GM23338 (cell line): Measurements from ENCODE around the gene RC3H2. TPM values are rescaled to one million over a fixed set of nuclear protein-coding genes. Genes with fewer than 3 reads are reported as not detected.
A peak's percentile ranks its signal among the peaks of the same experiment; 100 is the strongest.

Experiments
- ATAC-seq: fragments of 200-7000 bp; cut with Tn5 transposase; 3 replicates; pipeline ENCODE4 v1.9.1; 2020
- DNase-seq: peaks from one replicate; pipeline ENCODE4 v3.0.0-alpha.2; 2015; ENCODE audit warnings: low spot score
- H2AFZ ChIP-seq: fragments of 200-600 bp; sonication (generic); 2 replicates; pipeline ENCODE4 v1.8.0; 2016; ENCODE audit warnings: antibody characterized with exemption, mild to moderate bottlenecking, moderate library complexity
- H3F3A ChIP-seq: fragments of 200-600 bp; sonication (generic); replicated peaks from 2 replicates; pipeline ENCODE4 v1.8.0; 2017; ENCODE audit warnings: antibody characterized with exemption, mixed run types, low read depth
- H3K27ac ChIP-seq: fragments of 200-600 bp; sonication (generic); 2 replicates; pipeline ENCODE4 v1.6.1; 2016; ENCODE audit warnings: low read depth
- H3K27me3 ChIP-seq: fragments of 200-600 bp; sonication (generic); 2 replicates; pipeline ENCODE4 v1.8.0; 2016; ENCODE audit warnings: mild to moderate bottlenecking, mixed run types, moderate library complexity; ENCODE audit not compliant: insufficient read depth
- H3K36me3 ChIP-seq: fragments of 200-600 bp; sonication (generic); 2 replicates; pipeline ENCODE4 v1.8.0; 2016; ENCODE audit warnings: mild to moderate bottlenecking; ENCODE audit not compliant: insufficient read depth
- H3K4me1 ChIP-seq: fragments of 200-600 bp; sonication (generic); 2 replicates; pipeline ENCODE4 v1.8.0; 2016; ENCODE audit warnings: mild to moderate bottlenecking, moderate library complexity; ENCODE audit not compliant: insufficient read depth
- H3K4me2 ChIP-seq: fragments of 200-600 bp; sonication (generic); 2 replicates; pipeline ENCODE4 v1.7.1; 2017; ENCODE audit warnings: mixed run types
- H3K4me3 ChIP-seq: fragments of 200-600 bp; sonication (generic); 2 replicates; pipeline ENCODE4 v1.6.1; 2016; ENCODE audit warnings: mixed run types
- H3K79me2 ChIP-seq: fragments of 200-600 bp; sonication (generic); replicated peaks from 2 replicates; pipeline ENCODE4 v1.8.0; 2017; ENCODE audit warnings: mild to moderate bottlenecking; ENCODE audit not compliant: insufficient read depth
- H3K9me2 ChIP-seq: fragments of 200-600 bp; sonication (generic); 2 replicates; pipeline ENCODE4 v1.8.0; 2017; ENCODE audit not compliant: insufficient read depth
- H4K20me1 ChIP-seq: fragments of 200-600 bp; sonication (generic); replicated peaks from 2 replicates; pipeline ENCODE4 v1.8.0; 2017; ENCODE audit warnings: mild to moderate bottlenecking; ENCODE audit not compliant: insufficient read depth
- H3K27ac Mint-ChIP-seq: 2 replicates; pipeline ENCODE4 v1.8.0; 2020; ENCODE audit warnings: inconsistent platforms, mild to moderate bottlenecking, moderate library complexity, mixed read lengths
- H3K27me3 Mint-ChIP-seq: 3 replicates; pipeline ENCODE4 v1.8.0; 2022; ENCODE audit warnings: low read depth, mild to moderate bottlenecking, moderate library complexity, mixed read lengths, inconsistent platforms; ENCODE audit not compliant: insufficient read depth, poor library complexity
- H3K36me3 Mint-ChIP-seq: 3 replicates; pipeline ENCODE4 v1.8.0; 2021; ENCODE audit warnings: low read depth, mild to moderate bottlenecking, inconsistent platforms, moderate library complexity, mixed read lengths
- H3K4me1 Mint-ChIP-seq: 3 replicates; pipeline ENCODE4 v1.8.0; 2020; ENCODE audit warnings: mild to moderate bottlenecking, inconsistent platforms, mixed read lengths
- H3K4me3 Mint-ChIP-seq: 3 replicates; pipeline ENCODE4 v1.8.0; 2021; ENCODE audit warnings: moderate library complexity, mild to moderate bottlenecking, inconsistent platforms, mixed read lengths
- H3K9me3 Mint-ChIP-seq: 3 replicates; pipeline ENCODE4 v1.8.0; 2020; ENCODE audit warnings: moderate library complexity, mild to moderate bottlenecking, inconsistent platforms, mixed read lengths
- CREB1 ChIP-seq: fragments of 250-450 bp; sonication (Bioruptor Pico); IDR thresholded peaks from 2 replicates; pipeline ENCODE4 v1.5.0; 2020; ENCODE audit warnings: low read depth, mild to moderate bottlenecking, moderate library complexity
- EZH2phosphoT487 ChIP-seq: fragments of 200-600 bp; sonication (generic); IDR thresholded peaks from one replicate; pipeline ENCODE4 v1.8.1; 2018; ENCODE audit warnings: antibody characterized with exemption; ENCODE audit not compliant: unreplicated experiment
- JUNB ChIP-seq: IDR thresholded peaks from one replicate; pipeline ENCODE4 v1.6.1; 2016; ENCODE audit warnings: antibody characterized with exemption; ENCODE audit not compliant: unreplicated experiment
- STAT1 ChIP-seq: IDR thresholded peaks from one replicate; pipeline ENCODE4 v1.6.1; 2016; ENCODE audit warnings: antibody characterized with exemption; ENCODE audit not compliant: unreplicated experiment
- ZNF114 ChIP-seq: fragments of 250-450 bp; sonication (Bioruptor Pico); IDR thresholded peaks from 2 replicates; pipeline ENCODE4 v1.5.0; 2020; ENCODE audit warnings: mild to moderate bottlenecking, moderate library complexity
- ZNF331 ChIP-seq: fragments of 250-450 bp; sonication (Bioruptor Pico); IDR thresholded peaks from 2 replicates; pipeline ENCODE4 v1.5.0; 2020; ENCODE audit warnings: low read depth, mild to moderate bottlenecking, moderate library complexity
- ZNF462 ChIP-seq: fragments of 250-450 bp; sonication (Bioruptor Pico); IDR thresholded peaks from 2 replicates; pipeline ENCODE4 v1.5.0; 2020; ENCODE audit warnings: mild to moderate bottlenecking, moderate library complexity
- polyA plus RNA-seq: library from polyadenylated mRNA; unstranded; fragments of >200 nt; fragmentation: Nextera tagmentation; extraction: Ambion mirVana; gene quantifications from 2 replicates; pipeline ENCODE4 v1.2.1, GENCODE V29; 2016
- total RNA-seq: library from RNA; depleted of rRNA; stranded (reverse); fragments of >200 nt; shearing (Covaris generic); gene quantifications from 2 replicates; pipeline ENCODE4 v1.2.3, GENCODE V29; 2014
- TF ChIP-seq, protein P1 (sequence below): IDR thresholded peaks from one replicate; pipeline ENCODE4 v1.6.1; 2018; ENCODE audit warnings: antibody characterized with exemption; ENCODE audit not compliant: unreplicated experiment

Gene RC3H2
- total and polyA plus RNA-seq, 2 experiments from 2014 or later, result 24.9 to 37.5 TPM

- TF ChIP-seq, protein P1, sequence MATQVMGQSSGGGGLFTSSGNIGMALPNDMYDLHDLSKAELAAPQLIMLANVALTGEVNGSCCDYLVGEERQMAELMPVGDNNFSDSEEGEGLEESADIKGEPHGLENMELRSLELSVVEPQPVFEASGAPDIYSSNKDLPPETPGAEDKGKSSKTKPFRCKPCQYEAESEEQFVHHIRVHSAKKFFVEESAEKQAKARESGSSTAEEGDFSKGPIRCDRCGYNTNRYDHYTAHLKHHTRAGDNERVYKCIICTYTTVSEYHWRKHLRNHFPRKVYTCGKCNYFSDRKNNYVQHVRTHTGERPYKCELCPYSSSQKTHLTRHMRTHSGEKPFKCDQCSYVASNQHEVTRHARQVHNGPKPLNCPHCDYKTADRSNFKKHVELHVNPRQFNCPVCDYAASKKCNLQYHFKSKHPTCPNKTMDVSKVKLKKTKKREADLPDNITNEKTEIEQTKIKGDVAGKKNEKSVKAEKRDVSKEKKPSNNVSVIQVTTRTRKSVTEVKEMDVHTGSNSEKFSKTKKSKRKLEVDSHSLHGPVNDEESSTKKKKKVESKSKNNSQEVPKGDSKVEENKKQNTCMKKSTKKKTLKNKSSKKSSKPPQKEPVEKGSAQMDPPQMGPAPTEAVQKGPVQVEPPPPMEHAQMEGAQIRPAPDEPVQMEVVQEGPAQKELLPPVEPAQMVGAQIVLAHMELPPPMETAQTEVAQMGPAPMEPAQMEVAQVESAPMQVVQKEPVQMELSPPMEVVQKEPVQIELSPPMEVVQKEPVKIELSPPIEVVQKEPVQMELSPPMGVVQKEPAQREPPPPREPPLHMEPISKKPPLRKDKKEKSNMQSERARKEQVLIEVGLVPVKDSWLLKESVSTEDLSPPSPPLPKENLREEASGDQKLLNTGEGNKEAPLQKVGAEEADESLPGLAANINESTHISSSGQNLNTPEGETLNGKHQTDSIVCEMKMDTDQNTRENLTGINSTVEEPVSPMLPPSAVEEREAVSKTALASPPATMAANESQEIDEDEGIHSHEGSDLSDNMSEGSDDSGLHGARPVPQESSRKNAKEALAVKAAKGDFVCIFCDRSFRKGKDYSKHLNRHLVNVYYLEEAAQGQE, result no peak
- no peak for TF ChIP-seq EZH2phosphoT487
These were observed 34.4 kb upstream of the RC3H2 start (continued) for GRCh38 chr9:122939601-122940000.

- Histone ChIP-seq H3K27me3 (no peaks in the 10 kb centered on the region), H4K20me1 (peaks cover 13% of the 10 kb centered on the region), H2AFZ (no peak overlapping the region), H3K27ac (no peak overlapping the region), H3K9me2 (no peaks in the 10 kb centered on the region), H3K4me2 (no peak overlapping the region), H3F3A (peaks cover 3% of the 10 kb centered on the region), H3K4me3 (no peak overlapping the region), H3K79me2 (peaks cover 76% of the 10 kb centered on the region), H3K36me3 (peaks cover 4% of the 10 kb centered on the region; the same call in 1 of the 2 replicates), H3K4me1 (peaks cover 7% of the 10 kb centered on the region)
- no peak overlapping the region for H3K27ac Mint-ChIP-seq
- H3K27me3 Mint-ChIP-seq, result peaks cover 6% of the 10 kb centered on the region
- DNase-seq (no peak), ATAC-seq (no peak)
- H3K4me3 Mint-ChIP-seq, result no peak overlapping the region
- H3K9me3 Mint-ChIP-seq, result no peaks in the 10 kb centered on the region
- H3K36me3 Mint-ChIP-seq, result peaks cover 21% of the 10 kb centered on the region
- peaks cover 18% of the 10 kb centered on the region for H3K4me1 Mint-ChIP-seq
- TF ChIP-seq ZNF114 (CRISPR knock-in tag) (no peak), ZNF331 (CRISPR knock-in tag) (no peak)
These were observed 31.7 kb upstream of the RC3H2 start for GRCh38 chr9:122936883-122937282.

- Histone ChIP-seq H3K36me3 (peaks cover 4% of the 10 kb centered on the region; the same call in 1 of the 2 replicates), H3K27me3 (no peaks in the 10 kb centered on the region), H3K4me3 (no peak overlapping the region), H4K20me1 (peaks cover 13% of the 10 kb centered on the region), H3K27ac (peak overlapping the region; percentile 30; the same call in 1 of the 2 replicates), H2AFZ (no peak overlapping the region), H3K79me2 (peaks cover 74% of the 10 kb centered on the region), H3K9me2 (no peaks in the 10 kb centered on the region), H3F3A (peaks cover 3% of the 10 kb centered on the region), H3K4me1 (peaks cover 7% of the 10 kb centered on the region), H3K4me2 (no peak overlapping the region)
- no peak overlapping the region for H3K4me3 Mint-ChIP-seq
- peaks cover 2% of the 10 kb centered on the region for H3K27me3 Mint-ChIP-seq
- H3K9me3 Mint-ChIP-seq, result no peaks in the 10 kb centered on the region
- no peak overlapping the region for H3K27ac Mint-ChIP-seq
- peaks cover 21% of the 10 kb centered on the region for H3K36me3 Mint-ChIP-seq
- no peak for DNase-seq
- no peak for ATAC-seq
- peaks cover 15% of the 10 kb centered on the region for H3K4me1 Mint-ChIP-seq
- TF ChIP-seq CREB1 (CRISPR knock-in tag) (no peak), STAT1 (no peak), ZNF114 (CRISPR knock-in tag) (no peak), ZNF462 (CRISPR knock-in tag) (no peak), JUNB (no peak), EZH2phosphoT487 (no peak)
These were observed 31.3 kb upstream of the RC3H2 start for GRCh38 chr9:122936464-122936863.
